GM19238 (cell line): ENCODE data around the gene B3GNT2.
"Not testable (repeated sequence)": the region's sequence is repeated elsewhere in the genome, so short reads cannot be mapped to it uniquely, and the experiment has no call there.

ENCODE experiments used
- DNase-seq: peaks from one replicate; pipeline ENCODE4 v3.0.0; 2011; ENCODE audit warnings: low spot score; ENCODE audit not compliant: insufficient read length

B3GNT2 gene

DNA sequence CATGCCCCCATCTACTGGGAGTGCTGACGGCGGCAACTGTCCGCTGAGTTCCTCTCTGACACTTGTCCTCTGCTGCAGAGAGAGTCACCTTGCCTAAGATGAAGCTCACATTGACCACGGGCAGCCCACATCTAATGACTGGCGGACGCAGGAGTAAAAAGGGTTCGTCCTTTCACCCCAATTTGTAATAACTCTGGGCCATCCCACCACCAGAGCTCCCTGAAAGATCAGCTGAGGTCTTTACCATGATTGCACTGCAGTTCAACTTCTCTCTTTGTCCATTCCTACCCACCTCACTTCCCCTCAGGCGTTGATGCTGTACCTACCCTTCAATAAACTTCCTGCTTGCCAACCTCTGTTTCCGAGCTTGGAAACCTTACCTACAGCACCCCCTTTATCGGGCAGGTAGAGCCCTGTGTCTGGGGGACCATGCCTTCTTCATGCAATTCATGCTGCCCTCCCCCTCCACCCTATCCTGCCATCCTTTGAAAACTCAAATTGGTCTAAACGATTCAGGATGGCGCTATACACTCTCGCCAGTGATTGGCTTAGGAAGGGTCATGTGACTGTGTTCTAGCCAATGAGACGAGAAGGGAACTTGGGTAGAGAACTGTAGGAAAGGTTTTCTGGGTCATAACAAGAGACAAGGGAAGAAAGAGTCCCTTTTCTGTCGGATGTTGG lies 10.3 kb upstream of the B3GNT2 start:
- no peak for DNase-seq

DNA sequence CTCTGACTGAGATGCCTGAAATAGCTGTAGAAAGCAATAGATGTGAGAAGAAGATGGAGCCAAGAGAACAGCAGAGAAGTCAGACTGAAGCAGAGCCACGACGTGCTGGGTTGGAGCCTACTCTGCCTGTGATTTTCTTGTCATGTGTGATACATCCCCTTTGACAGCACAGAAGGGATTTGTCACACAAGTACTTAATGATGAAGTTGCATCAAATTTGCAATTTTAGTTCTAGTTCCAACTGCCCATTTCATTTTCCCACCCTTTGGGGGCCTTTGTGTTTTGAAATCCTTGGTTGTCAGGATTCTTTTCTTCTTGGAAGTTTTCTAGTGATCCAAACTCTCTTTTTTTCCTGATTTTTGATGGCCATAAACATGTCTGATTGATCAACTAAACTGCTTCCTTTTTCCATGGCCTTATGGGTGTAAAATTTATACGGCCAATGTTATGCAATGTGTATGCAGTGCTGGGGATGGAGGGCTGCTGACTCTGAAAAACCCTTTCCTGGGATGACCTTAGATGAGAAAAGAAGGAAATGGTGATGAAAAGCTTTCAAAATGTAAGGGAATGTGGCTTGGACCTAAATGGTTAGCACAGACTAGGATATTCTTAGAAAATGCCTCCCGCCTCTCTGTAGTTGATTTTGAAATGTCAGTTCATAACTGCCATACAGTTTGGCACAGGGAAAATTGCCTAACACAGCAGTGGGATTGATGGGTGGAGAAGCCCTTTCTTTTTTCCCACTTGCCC lies 9.6 kb upstream of the B3GNT2 start:
- no peak for DNase-seq

DNA sequence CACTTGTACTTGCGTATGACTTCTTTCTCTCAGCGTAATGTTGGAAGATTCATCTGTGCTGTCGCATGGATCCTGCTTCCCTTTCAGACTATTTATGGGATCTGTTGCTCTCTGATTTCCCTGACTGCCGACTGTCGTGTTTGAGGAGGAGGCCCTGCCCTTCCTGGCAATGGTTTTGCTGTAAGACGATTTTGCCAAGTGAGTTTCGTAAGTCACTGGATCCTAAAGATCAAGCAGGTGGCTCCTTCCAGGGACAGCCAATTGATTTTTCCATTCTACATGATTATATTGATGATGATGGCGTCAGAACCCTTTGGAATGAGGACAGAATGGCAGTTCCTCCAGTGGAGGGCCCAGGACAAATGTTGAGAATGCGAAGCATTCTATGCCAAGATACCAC lies 8.7 kb upstream of the B3GNT2 start:
- no peak for DNase-seq

DNA sequence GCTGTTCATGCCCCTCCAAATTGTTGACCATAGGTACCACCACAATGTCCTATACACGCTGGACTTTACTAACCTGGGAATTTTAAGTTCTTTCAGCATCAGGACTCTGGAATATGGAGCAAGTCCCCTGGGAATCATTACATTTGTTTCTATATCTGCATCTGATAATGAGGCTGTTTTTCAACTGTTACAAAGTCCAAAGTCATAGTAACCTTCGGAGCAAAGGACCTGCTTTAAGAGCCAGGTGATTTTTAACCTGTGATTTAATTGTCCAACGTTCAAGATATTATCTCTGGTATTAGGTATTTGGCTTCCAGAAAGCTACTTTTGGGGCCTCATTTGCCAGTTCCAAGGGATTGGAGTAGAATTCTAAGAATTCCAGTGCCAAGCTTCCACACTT lies 7.5 kb upstream of the B3GNT2 start:
- DNase-seq: no peak

DNA sequence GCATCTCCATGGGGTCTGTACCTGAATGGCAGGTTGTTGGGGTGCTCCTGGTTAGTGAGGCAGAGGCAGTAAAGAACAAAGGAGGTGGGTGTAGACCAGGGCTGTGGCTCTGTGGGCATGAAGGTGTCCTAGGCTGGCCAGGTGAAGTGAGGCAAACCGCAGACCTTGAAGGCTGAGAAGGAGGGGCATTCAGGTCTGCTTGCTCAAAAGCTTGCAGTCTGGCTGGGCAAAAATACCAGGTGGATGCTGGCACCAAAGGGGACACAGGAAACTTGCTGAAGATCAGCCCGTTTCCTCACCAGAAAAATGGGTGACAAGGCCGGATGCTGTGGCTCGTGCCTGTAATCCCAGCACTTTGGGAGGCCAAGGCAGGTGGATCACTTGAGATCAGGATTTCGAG lies 6.7 kb upstream of the B3GNT2 start:
- DNase-seq: no peak

DNA sequence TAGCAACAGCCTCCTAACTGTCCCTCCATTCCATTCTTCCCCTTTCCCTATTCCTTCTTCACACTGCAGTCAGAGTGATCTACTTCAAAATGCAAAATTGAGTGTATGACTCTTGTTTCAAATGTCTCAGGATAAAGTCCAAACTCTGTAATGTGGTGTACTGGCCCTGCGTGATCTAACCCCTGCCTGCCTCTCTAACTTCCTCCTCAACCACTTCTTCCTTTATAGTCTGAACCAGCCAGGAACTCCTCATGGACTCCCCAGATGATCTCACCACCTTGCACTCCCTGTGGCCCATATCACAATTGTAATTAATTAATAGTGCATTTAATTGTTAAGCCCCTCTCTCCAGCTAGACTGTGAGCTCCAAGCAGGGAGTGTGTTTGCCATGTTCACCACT lies 3.1 kb upstream of the B3GNT2 start:
- DNase-seq: no peak

DNA sequence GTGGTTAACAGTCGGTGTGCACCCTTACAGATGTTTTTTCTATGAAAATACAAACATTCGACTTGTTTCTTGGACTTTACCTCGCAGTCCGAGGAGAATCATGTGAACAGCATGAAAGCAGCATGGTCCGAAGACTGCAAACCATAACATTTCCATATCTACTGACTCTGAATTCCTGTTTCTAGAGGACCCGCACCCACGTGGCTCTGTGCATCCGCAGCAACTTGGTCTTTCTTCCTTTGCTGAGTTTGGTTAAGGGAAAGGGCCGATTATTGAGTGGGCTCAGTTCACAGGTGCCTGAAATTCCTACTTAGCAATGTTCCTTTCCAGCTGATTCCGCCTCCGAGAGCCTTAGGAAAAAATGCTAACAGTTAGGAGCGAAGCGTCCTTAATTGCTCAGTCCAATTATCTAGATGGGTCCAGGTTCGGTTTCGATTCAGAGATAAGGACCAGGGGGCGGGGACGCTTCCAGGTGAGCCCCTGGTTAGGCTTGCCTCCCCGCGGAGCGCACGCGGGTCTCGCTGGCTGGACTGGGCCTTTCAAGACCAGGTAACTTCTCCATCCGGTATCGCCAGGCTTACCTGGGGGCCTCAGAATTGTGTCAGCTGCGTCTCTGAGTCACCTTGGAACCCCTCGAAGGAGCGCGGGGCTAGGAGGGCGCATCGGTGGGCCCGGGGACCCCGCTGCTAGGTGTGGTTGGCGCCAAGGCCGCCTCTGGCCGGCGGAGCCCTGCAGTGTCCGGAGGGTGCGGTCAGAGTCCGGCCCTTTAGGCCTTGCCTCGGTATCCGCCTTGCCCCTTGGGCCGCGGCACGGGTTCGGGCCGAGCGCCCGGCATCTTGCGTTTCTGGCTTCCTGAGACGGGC lies 1.1 kb upstream of the B3GNT2 start:
- no peak for DNase-seq

DNA sequence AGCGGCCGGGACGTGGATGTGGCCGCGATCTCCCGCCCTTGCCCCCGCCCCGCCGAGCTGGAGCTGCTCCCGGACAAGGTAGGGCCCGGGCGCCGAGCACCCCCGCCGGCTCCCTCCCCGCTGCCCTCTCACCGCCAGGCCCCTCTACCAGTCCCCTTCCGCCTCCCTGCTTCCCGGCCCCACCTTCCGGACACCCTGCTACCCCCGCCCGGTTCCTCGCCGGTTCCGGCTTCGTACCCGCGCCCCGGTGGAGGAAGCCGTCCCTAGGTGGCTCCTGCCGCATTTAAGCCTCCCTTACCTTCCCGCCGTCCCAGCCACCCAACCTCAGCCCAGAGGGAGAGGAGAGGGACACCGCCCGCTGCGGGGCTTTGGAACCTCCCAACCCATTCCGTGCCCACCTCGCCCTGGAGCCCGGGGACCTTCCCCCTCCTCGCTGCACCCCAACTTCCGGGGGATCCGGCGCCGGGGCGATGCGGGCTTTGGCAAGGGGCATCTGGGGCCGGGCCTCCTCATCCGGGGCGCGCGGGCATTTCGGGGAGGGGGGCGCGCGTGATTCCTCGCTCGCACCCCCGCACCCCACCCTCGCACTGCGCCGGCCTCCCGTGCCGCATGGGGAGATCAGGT lies 475 bp downstream of the B3GNT2 start:
- DNase-seq: no peak

DNA sequence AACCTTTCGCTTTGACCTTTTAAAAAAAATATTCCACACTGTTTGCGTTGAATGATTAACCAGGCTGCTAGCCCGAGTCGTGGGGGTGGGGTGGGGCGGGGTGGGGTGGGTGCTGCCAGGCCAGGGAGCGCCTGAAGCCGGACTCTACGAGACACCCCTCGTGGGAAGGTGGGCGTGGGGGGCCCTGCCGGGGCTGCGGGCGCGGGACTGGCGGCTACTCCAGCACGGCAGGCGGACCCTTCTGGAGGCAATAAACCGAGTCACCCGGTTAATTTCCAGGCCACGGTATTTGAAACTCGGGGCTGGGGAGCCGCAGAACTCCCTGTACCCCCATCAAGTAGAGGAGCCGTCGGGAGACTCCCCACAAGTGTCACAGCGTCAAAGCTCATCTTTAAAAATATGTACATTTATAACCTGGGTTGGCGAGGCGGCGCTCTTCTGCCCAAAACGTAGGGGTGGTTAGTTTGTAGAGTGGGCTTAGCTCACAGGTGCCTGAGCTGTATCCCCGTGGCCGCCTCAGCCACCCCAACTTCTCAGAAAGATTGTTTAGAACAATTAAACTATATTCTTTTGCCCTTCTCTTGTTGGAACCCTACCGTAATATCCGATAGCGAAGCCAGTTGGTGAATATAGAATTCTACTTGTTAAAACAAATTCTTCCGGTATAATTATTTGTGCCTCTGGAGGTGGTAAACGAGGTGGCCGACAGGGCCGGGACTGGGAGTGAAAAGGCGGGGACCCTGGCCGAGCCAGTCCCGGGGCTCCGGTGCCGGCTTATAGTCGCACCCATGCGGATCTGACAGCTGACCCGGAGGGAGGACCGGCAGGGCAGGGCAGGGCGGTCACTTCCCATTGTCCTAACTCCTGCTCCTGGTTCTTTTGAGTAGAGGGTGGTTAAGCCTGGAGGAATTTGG lies 1.4 kb downstream of the B3GNT2 start:
- DNase-seq: no peak

DNA sequence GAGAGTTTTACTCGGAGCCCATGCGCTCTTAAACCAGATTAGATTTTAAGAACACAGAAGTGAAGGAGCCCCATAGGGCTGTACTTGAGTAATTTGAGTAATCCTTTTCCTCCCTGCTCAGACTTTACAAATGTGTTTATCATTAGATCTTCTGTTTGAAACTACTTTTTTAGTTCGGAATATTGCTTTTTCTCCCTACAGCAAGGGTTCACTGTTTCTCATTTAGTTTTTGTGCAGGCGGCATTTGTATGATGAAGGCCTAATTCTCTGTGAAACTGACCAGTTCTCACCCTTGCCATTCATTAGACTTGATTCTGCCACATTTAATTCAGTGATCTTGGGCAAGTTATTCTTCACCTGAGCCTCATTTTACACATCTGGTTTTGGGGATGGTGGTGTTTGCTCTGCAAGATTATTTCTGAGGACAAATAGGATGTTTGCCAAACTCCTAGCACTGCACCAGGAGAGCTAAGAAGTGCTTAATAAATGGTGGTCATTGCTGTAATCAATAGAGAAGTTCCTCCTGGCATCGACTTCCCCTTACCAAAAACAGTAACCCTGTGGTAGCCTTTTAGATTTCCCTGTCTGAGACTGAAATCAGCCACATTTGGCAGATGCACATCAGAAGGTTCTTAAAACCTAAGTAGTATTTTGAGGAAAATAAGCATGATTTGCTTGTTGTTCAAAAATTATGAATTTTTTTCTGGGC lies 2.2 kb downstream of the B3GNT2 start:
- DNase-seq: no peak

DNA sequence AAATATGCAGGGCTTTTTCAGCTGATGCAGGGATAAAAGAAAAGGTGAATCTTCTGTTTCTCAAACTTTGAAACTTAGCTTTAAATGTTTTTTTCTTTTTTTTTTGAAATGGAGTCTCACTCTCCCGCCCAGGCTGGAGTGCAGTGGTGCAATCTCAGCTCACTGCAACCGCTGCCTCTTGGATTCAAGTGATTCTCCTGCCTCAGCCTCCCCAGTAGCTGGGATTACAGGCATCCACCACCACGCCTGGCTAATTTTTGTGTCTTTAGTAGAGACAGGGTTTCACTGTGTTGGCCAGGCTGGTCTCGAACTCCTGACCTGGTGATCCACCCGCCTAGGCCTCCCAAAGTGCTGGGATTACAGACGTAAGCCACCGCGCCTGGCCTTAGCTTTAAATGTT lies 2.9 kb downstream of the B3GNT2 start:
- DNase-seq: not testable (repeated sequence)

DNA sequence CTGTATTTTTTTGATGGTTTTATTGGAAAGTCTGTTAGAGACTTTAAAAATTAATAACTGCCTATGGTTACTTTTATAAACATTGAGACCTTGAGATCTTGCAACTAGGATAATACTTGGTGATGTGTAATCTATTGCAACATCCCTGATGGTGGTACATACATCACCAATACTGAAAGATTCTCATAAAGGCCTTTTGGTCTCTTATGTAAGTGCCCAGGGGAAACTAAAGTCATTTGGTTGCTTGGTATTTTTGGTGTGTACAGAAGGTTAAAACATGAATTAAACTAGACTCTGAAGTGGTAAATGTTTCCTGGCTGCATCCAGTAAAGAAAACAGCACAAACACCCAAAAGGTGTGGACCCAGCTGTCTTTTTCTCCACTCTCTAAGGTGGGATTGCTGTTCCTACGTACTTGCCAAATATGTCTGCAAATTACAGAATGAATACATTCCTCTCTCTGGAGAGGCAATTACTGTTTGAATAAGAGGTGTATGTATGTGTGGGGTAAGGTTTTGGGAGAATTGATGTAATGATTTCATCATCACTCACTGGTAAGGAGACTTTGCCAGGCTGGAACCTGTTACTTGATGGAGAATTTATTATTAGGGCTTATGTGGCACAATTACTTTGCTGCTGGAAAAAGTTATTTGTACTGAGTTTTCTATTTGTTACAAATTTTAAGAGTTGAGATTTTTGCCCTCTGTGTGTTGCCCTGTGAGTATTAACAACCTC lies 3.6 kb downstream of the B3GNT2 start:
- no peak for DNase-seq

DNA sequence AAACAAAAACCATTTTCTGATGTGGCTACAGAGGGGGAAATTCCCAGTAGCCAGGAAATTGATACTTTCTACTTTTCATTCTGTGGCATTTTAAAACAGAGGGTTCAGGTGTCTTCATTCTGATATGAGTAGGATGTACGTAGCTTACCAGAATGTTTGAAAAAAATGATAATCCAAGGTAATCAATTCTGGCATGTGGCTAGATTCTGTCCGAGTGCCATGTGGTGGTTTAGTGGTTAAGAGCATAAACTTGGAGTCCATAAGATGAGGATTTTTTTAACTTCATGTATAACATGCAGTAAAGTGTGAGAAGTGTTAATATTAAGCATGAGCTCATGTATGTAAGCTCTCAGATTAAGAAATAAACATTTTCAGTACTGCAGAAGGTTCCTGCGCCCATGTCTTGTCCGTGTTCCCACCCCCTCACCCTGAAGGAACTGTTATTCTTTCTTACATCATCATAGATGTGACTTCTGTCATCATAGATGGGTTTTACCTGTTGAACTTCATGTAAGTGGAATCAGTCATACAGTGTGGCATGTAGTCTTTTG lies 4.5 kb downstream of the B3GNT2 start:
- DNase-seq: no peak

DNA sequence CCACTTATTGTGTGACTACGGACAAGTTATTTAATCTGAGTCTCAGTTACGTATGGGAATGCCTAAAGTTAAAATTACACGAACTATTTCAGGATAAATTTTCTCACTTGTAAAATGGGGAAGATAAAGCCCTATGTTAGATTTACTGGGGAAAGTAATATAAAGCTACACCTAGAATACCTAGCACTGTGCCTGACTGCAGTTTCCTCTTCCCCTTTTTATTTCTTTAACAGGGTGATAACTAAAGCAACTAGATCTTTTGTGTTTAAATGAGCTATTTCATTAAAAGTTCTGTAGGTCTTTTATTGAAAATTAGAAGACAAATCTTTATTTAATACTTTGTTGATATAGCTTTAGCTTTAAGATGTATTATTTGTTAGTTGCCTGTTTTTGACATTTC lies 5.0 kb downstream of the B3GNT2 start:
- DNase-seq: no peak

DNA sequence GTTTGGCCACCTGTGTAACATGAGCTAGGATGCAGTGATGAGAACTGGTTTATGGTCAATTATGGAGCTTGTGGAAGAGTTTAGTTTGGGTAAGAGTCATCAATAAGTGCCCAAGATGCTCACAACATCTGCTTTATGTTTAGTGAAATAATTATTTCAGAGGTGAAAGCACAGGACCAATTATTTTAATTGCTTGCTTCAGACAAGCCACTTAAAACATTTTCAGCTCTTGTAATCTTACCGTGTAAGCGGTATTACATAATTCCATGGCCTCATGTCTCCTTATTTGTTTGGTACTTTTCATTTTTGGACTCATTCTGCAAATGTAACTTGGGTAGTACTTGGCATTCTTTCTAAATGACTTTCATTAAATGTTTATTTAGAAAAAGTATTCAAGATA lies 5.4 kb downstream of the B3GNT2 start:
- no peak for DNase-seq

DNA sequence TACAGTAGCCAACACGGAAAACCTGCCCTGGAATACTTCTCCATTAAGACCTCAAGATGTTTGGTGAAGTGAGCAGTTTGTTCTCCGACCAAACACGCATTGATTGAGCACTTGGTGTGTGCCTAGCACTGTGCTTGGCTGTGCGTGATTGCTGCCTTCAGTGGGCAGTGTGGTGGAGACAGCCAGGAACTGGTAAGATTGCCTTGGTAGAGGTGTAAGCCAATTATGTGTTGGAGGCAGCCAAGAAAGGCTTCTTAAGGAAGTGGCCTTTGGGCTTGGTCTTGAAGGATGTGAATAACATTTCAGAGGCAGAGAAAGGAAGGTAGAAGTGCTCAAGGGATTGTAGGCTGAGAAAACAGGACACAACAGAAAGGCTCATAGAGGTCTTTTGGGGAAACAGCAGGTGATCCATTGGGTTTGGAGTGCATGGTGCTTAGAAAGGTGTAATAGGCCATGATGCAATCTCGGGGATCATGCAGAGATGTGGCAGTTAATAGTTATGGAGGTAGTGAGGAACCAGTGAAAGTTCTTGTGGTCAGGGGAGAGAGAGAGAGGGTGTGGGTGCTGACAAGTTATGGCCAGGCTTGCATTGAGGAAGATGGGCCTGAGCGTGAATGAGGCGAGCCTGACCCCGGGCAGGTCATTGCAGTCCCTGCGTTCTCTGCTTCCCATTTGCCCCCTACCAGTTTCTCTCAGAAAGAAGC lies 6.3 kb downstream of the B3GNT2 start:
- DNase-seq: no peak

DNA sequence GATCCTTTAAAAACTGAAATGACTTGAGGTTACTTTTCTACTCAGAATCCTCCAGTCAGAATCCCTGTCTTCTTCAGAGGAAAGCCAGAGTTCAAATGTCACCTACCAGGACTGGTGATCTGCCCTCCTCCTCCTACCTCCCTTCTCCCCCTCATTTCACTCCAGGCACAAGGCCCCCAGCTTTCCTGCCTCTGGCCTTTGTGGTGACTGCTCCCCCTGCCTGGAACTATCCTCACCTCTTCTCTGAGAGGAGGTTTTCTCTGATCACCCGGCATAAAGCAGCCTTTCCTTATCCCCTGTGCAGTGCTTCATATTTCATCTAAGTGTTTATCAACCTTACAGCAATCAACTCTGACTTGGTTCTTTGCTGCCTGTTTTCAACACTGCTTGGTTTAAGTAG lies 6.8 kb downstream of the B3GNT2 start:
- no peak for DNase-seq

DNA sequence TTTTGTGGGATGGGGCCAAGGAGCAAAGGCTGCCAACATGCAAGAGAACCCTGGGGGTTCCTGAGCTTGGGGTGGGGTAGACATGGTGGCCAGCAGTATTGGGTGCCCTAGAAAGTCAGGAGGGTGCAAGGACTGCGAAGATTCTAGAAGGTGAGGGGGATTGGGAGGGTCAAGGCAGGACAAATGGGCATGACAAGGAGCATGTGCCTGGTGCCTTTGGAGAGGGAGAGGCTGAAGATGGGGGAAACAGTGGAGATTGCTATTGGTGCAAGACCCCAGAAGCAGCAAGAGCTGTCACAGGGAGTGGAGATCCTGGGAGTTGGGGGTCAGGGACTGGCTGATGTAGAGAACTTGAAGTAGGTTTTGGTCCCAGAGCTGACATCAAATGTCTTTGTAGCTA lies 7.5 kb downstream of the B3GNT2 start:
- no peak for DNase-seq
